ENCODE measurements around the gene DAB2IP.

Gene DAB2IP

DNA sequence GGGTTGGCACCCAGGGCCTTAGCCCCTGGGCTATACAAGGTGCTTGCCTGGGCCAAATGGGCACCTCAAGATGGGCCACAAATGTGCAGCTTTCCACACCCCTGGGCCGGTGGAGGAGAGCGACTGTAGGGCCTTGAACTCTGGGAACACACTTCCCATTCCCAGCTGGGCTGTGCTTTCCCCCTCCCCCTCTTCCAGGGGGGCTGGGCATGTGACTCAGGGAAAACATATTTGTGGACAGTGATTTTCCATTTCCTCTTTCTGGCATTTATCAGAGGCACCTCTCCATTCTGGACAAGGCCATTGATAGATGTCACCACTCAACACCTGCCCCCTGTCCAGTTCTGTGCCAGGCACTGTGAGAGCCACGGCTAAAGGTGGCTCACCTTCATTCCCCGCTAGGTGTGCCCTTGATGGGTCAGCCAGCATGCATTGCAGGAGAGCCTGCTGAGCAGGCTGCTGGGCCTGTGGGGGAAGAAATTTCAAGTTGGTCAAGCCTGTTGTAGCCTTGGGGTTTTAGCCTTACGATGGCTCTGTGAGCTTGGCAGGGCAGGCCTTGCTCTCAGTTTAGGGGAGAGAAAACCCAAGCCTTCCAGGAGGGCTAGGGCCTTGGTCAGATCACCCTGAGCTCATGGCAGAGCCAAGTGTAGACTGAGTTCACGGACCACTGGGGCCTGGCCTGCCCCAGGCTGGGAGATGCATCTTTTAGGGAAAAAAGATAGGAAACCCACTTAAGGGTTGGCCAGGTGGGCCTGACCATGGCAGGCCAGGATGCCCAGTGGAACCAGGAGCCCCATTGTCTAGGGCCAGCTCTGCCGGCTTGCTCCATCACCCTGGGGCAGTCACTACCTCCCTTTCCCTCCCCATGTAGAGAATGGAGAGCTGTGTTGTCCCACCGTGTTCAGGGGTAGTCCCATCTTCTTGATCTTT is 113.9 kb downstream of the DAB2IP start:
- ATAC-seq, result no peak
- no peak for DNase-seq

DNA sequence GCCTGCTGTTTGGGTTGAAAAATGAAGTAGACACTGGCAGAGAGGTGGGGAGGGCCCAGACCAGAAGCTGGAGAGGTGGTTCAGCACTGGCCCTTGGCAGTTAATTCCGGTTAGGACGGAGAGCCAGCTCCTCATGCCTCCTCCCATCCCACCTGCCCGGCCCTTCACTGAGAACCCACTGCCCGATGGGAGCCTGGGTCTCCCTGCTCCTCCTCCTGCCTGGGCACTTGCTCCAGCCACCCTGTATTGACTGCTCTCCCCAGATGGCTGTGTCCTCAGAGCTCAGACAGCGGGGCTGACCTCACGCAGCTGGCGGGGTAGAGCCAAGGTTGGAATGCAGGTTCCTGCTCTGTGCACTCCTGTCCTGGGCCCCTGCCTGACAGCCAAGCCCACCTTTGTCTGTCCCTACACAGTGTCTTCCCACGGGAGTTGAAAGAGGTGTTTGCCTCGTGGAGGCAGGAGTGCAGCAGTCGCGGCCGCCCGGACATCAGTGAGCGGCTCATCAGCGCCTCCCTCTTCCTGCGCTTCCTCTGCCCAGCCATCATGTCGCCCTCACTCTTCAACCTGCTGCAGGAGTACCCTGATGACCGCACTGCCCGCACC is 114.7 kb downstream of the DAB2IP start:
- ATAC-seq, result no peak
- DNase-seq, result no peak

DNA sequence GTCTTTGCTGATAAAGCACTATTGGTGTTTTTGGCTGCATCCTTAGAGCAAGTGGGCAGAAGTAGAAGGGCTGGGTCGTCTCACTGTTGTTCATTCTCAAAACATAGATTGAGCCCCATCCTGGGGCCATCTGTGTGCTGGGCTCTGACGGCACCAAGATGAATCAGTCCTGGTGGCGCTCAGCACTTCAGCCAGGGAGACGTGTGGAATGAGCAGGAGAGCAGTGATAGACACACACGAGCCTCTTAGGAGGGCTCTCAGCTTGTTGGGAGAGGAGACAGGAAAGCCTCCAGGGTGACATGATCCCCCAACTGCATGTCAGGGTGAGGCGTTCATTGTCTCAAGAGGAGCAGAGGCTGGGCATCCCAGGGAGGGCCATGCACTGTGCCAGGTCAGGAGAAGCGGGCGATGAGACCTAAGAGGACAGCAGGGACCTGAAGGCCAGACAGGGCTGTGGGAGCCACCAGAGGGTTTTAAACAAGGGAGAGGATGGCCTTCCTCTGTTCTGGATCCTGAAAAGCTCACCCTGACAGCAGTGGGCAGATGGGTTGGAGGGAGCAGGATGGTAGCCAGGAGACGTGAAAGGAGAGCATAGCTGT is 115.8 kb downstream of the DAB2IP start:
- DNase-seq (no peak), ATAC-seq (no peak)

DNA sequence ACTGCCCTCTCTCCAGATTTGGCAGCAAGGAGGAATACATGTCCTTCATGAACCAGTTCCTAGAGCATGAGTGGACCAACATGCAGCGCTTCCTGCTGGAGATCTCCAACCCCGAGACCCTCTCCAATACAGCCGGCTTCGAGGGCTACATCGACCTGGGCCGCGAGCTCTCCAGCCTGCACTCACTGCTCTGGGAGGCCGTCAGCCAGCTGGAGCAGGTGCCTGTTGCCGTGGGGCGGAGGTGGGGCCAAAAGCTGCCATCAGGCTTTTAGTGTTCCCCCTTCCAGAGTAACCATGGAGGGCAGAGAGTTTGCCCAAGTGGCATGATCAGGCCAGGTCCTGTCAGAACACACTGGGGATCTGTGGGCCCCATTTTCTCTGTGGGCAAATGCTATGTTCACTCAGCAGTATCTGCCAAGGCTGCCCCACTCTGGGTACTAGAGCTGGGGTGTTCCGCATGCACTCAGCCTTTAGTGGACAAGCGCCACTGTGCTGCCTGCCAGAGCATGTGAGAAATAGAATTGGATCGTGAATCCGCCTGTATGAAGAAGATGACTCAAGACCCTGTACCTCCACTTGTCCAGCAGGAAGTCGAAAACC is 117.1 kb downstream of the DAB2IP start:
- ATAC-seq (no peak), DNase-seq (no peak)

DNA sequence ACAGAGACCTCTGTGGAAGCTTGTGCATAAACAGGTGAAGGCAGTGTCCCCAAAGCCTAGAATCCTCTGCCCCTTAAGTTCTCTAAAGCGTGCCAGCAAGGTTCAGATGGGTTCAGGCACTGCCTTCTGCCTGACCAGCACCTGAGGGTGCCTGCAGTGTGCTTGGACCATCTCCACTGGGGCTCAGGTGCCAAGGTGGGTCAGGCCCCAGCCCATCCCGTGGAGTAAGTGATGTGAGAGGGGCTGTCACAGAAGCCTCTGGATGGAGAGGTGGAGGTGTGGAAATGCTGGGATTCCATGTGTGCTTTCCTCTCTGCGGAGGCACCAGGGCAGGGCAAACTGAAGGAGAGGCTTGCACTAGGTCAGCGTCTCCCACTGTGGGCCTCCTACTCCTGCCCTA is 118.5 kb downstream of the DAB2IP start:
- DNase-seq, result no peak
- ATAC-seq, result no peak

DNA sequence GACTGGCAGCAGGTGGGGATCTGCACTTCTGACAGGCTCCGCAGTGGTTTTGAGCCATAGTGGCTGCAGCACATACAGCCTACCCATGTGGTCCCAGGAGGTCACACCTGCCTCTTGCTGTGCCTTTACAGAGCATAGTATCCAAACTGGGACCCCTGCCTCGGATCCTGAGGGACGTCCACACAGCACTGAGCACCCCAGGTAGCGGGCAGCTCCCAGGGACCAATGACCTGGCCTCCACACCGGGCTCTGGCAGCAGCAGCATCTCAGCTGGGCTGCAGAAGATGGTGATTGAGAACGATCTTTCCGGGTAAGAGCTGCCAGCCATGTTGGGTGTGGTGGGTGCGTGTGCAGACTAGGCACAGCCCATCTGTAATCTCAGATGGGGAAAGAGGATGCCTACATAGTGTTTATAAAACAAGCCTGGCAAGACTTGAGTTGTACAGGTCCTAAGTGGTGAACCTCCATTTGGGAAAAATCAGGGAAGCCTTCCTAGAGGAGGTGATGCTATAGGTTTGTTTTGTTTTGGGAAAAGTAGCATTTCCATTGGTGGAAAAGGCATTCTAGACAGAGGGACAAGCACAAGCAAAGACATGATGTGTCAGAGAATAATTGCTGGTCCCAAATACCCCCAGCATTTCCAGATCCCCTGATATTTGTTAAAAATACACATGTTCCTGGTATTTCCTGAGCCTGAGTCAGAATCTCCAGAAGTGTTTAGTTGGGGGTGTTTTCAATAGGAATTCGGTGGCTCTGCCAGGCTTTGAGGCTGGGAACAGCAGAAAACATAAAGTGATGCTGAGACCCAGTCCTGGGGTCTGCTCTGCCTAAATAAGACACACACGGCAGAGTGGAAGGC is 119.2 kb downstream of the DAB2IP start:
- ATAC-seq, result no peak
- no peak for DNase-seq

DNA sequence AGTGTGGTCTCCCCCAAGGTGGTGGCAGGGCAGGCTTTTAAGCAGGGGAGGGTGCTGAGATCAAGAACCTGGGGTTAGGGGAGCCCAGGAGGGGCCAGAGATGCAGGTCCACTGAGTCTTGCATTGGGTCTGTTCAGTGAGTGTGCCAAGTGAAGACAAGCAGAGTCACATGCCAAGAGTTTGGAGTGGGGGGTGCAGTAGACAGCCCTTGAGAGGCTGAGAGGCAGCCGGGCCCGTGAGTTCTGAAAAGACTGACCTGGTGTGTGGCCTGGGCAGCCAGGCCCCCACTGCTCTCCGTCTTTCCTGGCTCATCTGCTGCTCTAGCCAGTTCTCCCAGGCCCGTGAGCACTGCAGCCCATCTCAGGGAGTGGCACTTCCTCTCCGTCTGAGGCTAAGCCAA is 120.0 kb downstream of the DAB2IP start:
- ATAC-seq (no peak), DNase-seq (no peak)

DNA sequence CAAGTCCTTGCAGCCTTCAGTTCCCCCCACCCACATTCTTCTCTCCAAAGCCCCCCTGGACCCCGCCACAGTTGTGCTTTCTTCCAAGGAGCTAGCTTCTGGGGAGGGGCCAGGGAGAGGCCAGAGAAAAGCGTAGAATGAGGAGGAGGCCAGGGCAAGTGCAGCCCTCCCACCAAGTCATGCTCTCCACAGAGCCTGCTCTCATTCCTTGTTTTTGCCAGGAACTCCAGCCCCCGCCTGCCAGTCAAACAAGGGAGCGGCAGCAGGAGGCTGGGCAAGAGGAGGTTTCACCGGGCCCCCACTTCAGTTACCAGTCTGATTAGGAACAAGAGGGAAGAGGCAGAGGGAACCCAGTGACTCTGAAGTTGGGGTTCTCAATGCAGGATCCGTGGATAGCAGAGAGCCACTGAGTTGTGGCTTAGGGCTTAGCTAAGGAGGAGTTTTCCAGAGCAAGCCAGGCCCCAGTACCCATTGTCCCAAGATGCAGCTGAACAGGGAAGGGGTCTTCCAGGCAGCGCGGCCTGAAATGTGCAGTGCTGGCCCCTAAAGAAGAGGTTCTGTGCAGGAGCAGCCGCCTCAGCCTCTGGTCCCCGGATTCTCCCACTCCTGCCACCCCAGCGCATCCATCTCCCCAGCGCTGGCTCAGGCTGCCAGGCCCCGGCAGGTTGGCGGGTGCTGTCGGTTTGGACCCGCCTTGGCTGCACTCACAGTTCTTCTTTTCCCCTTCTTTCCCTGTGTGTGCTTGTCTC is 120.6 kb downstream of the DAB2IP start:
- ATAC-seq (no peak), DNase-seq (no peak)

DNA sequence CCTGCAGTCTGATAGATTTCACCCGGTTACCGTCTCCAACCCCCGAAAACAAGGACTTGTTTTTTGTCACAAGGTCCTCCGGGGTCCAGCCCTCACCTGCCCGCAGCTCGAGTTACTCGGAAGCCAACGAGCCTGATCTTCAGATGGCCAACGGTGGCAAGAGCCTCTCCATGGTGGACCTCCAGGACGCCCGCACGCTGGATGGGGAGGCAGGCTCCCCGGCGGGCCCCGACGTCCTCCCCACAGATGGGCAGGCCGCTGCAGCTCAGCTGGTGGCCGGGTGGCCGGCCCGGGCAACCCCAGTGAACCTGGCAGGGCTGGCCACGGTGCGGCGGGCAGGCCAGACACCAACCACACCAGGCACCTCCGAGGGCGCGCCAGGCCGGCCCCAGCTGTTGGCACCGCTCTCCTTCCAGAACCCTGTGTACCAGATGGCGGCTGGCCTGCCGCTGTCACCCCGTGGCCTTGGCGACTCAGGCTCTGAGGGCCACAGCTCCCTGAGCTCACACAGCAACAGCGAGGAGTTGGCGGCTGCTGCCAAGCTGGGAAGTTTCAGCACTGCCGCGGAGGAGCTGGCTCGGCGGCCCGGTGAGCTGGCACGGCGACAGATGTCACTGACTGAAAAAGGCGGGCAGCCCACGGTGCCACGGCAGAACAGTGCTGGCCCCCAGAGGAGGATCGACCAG is 121.3 kb downstream of the DAB2IP start:
- DNase-seq (no peak), ATAC-seq (no peak)

DNA sequence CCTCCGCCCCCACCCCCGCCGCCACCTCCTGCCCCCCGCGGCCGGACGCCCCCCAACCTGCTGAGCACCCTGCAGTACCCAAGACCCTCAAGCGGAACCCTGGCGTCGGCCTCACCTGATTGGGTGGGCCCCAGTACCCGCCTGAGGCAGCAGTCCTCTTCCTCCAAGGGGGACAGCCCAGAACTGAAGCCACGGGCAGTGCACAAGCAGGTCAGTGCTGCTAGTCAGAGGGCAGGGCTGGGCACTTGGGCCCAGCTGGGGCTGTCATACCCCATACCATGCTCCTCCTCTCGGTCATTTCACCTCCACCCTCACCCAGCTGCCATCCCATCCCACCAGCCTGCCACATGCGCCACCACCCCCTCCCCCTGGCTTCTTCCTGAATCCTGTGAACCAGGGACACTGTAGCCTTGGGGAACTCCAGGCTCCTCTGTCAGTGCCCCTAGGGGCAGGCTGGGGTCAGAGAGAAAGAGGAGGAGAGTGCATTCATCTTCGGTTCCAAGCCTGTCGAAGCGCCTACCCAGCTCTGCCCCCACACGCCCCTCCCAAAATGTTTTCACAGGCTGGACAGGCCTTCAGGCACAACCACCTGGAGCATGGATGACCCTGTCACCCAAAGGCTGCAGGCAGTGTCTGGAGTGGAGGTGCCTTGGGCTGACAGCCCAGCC is 122.0 kb downstream of the DAB2IP start:
- ATAC-seq, result no peak
- no peak for DNase-seq

DNA sequence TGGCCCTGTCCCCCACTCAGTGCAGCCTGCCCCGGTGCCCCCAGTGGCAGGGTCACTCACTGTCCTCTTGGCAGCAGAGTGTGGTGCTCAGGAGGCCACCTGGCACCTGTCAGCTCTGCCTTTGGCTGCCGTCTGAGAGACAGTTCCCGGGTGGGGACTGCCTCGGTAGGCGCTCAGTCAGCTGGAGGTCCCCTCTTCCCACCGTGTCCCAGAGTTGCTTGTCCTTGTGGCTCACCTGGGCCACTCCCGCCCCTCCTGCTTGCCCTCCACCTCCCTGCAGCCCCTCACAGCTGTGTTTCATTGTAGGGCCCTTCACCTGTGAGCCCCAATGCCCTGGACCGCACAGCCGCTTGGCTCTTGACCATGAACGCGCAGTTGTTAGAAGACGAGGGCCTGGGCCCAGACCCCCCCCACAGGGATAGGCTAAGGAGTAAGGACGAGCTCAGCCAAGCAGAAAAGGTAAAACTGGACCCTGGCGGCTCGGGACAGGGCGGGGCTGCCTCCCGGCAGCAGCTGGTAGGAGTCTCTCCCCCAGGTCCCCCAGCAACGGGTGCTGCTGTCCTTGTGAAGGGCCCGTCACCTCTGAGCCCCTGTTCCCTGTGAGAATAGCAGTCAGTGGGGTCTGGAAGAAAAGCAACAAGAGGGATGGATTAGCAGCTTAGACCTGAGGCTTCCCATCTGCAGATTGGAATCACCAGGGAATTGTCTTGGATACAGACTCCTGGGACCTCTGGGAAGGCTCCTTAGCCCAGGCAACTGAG is 122.7 kb downstream of the DAB2IP start:
- ATAC-seq, result no peak
- DNase-seq, result no peak

DNA sequence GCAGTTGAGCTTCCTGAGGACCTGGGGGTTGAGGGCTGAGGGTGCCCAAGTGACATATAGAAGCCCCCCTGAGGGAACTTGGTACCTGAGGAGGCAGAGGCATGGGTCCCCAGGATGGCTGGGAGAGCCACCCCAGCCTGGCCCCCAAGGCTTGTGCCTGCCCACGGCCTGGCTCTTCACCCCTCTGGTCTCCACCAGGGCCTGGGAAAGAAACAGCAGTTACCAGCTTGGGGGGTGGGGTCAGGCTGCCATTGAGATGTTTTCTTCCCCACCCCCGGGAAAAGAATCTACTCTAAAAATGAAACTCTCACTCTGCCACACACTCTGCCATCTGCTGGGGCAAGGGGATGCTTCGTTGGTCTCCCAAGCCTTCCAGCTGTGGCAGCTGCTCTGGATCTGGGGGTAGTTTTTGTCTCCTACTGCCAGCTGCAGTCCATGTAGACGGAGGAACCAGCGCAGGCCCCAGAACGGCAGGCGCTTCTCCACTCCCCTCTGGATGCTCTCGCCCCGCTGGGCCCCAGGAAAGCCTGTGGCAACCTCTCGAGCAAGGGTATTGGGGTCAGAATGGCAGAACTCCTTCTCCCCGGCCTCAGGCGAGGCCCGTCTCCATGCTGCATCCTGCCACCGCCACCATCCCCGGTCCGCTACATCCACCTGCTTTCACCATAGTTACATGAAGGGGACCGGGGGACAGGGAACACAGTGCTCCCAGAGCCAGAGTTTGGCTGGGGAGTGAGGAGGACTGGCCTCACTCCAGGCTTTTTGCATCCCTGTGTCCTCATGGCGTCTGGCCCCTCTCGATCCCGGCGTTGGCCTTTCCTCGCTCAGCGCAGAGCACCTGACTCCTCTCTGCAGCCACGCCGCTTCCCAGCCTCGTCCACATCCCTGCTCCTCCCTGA is 123.5 kb downstream of the DAB2IP start:
- ATAC-seq (no peak), DNase-seq (no peak)

DNA sequence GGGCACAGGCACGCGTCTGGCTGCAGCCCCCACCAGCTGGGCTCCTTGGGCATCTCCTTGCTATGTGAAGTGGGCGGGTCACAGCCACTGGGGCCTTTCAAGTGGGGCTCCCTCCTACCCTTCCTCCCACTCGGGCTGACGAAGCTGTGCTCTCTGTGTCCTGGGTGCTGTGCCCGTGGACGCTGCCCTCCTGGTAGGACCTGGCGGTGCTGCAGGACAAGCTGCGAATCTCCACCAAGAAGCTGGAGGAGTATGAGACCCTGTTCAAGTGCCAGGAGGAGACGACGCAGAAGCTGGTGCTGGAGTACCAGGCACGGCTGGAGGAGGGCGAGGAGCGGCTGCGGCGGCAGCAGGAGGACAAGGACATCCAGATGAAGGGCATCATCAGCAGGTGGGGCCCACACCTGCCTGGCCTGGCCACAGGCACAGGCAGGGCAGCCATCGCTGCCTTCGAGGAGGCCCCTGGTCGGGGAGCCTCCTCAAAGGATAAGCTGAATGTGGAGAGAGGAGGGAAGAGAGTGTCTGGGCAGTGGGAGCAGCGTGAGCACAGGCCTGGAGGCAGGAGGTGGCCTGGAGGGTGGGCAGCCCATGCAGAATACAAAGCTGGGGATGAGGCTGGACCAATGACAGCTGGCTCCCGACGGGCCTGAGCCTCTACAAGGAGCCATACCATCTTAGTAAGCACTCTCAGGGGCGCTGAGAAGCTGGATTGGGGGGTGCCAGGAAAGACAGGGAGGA is 124.7 kb downstream of the DAB2IP start:
- no peak for DNase-seq
- no peak for ATAC-seq

DNA sequence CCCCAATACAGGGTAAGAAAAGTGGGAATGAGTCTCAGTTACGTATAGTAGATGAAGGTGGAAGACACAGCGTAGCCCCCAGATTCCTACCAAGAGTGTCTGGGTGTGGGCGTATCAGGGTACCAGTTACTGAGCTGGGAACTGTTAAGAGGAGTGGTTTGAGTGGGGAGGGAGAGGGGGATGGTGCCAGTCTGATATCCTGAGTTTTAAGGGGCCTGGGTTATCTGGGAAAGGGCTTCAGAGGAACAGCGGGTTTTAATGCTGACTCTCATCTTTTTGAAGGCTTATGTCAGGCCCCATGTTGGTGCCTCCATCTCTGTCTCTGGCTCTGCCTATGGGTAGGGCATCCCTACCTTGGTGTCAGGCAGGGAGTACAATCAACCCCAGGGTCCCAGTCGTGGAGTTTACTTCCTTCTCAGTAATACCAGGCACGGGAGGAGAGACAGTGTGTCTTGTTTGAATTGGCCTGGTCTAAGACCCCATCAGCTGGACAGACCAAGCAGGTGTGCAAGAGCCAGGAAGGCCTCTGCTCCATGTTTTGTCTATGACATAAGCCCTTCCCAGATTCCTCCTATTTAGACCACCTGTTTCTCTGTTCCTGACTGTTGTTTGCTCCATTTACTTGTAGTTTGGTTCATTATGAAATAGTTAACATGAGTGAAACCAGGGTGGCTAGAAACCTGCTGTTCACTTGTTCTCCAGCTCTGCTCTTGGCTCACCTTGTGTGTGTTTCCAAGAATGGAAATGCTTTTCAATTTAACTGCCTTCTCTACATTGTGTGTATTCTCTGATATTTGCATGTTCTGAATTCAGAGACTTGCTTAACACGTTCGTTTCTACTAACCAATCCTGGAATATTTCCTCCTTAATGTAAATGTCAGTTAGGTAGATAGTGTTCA is 125.6 kb downstream of the DAB2IP start:
- no peak for ATAC-seq
- no peak for DNase-seq

DNA sequence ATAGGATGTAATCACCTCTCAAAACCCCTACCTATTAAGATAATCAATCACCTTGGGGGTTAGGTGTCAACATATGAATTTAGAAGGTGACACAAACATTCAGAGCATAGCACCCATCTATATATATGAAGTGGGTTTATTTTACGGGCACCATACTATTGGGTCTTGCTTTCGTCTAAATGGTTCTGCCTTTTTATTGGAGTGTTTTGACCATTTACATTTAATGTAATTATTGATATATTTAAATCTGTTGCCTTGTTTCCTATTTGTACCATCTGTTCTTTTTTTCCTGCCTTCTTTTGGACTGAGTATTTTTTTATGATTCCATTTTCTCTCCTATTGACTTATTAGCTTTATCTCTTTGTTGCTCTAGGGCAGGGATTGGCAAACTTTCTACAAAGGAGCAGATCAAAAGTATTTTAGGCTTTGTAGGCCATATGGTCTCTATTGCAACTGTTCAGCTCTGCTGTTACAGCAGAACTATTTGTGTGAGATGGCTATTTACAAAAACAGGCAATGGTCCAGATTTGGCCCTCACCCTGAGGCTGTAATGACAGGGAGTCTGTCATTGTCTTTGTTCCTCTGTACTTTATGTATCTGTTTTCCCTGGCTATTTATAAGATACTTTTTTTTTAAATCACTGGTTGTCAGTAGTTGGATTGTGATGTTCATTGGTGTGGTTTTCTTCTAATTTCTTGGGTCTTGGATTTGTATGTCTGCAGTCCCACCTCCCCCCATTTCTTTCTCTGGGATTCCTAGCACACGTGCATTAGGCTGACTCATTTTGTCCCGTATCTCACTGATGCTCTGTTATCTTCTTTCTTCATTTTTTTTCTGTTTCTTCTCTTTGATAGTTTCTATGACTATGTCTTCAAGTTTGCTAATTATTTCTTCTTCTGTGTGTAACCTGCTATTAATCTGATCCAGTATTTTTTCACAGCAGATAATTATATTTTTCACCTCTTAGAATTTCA is 127.1 kb downstream of the DAB2IP start:
- ATAC-seq, result no peak

More for the DNA sequence above, 127.1 kb downstream of the DAB2IP start:
- DNase-seq, result no peak

Data from stimulated activated naive CD8-positive, alpha-beta T cell treated with anti-CD3 and anti-CD28 coated beads, Interleukin-15, Interleukin-2, amounts not matched to agents 100 U/mL and 50 U/mL, for 24 hours (primary cell).